Left colon (tissue), 2 donors: Measurements from ENCODE around the gene TNFRSF18. TPM values are rescaled to one million over a fixed set of nuclear protein-coding genes. Genes with fewer than 3 reads are reported as not detected.
"Not testable (repeated sequence)": the region's sequence is repeated elsewhere in the genome, so short reads cannot be mapped to it uniquely, and the experiment has no call there.

Source experiments
- ATAC-seq: fragments of 200-7000 bp; cut with Tn5 transposase; one replicate; pipeline ENCODE4 v1.9.1; 2020; ENCODE audit warnings: mild to moderate bottlenecking, moderate library complexity
- DNase-seq, 2 donors: peaks; one replicate each; pipeline ENCODE4 v3.0.0-alpha.2; 2020
- intact Hi-C, 2 donors: fragments of 100-400 bp; cut with DNase I in 1 of 2; cut with micrococcal nuclease in 1 of 2; formaldehyde crosslinking; loops; one replicate each; pipeline versions ENCODE4 v1.11.2 to v1.14.0; 2022; cut with DNase I, micrococcal nuclease
- total RNA-seq, 2 donors: library from RNA; stranded (reverse); fragmentation: NEBNext Ultra II Directional; extraction: Animal tissue kit (Norgen Biotek cat#: 25700); gene quantifications; one replicate each; pipeline ENCODE4 v1.2.1, GENCODE V29; 2021
- donor health status: DM: no; HTN: no; CAD: no.
- donor health status: DM: yes; HTN: yes; CAD: no.

Gene TNFRSF18
- total RNA-seq, 2 donors from 2014 or later: 0.64 to 3.7 TPM

GRCh38 chr1:1185101-1185765, 21.2 kb downstream of the TNFRSF18 start:
- DNase-seq: no peak

GRCh38 chr1:1183833-1184775, 22.3 kb downstream of the TNFRSF18 start:
- ATAC-seq (no peak), DNase-seq (no peak)
- intact Hi-C loops: no loop called here

More at GRCh38 chr1:1185101-1185765, 21.2 kb downstream of the TNFRSF18 start:
- intact Hi-C loops: no loop called here
- no peak for ATAC-seq

GRCh38 chr1:1183221-1183747, 23.1 kb downstream of the TNFRSF18 start:
- intact Hi-C loops: no loop called here
- DNase-seq: no peak
- no peak for ATAC-seq

GRCh38 chr1:1182491-1183220, 23.7 kb downstream of the TNFRSF18 start:
- peak; percentile 3 to 24 for DNase-seq
- intact Hi-C loops: no loop called here
- no peak for ATAC-seq

GRCh38 chr1:1181938-1182410, 24.4 kb downstream of the TNFRSF18 start:
- DNase-seq (no peak), ATAC-seq (no peak)
- intact Hi-C loops: no loop called here

- ATAC-seq (no peak), DNase-seq (peak in 1 of 2 donors; percentile 17)
Observed at GRCh38 chr1:1181129-1181937, 25.1 kb downstream of the TNFRSF18 start.

GRCh38 chr1:1179983-1180861, 26.2 kb downstream of the TNFRSF18 start:
- DNase-seq: no peak
- no peak for ATAC-seq
- intact Hi-C loops: no loop called here

More at GRCh38 chr1:1181129-1181937, 25.1 kb downstream of the TNFRSF18 start:
- intact Hi-C loops: no loop called here

- DNase-seq: no peak
- intact Hi-C loops: no loop called here
- no peak for ATAC-seq
Observed at GRCh38 chr1:1179346-1179982, 26.9 kb downstream of the TNFRSF18 start.

- ATAC-seq: no peak
- intact Hi-C loops: no loop called here
- peak in 1 of 2 donors; percentile 2 for DNase-seq
Observed at GRCh38 chr1:1178794-1179331, 27.5 kb downstream of the TNFRSF18 start.

GRCh38 chr1:1177452-1178206, 28.8 kb downstream of the TNFRSF18 start:
- DNase-seq (no peak), ATAC-seq (no peak)
- intact Hi-C loops: no loop called here

- no peak for DNase-seq
- intact Hi-C loops: no loop called here
- no peak for ATAC-seq
Observed at GRCh38 chr1:1176931-1177330, 29.5 kb downstream of the TNFRSF18 start.

GRCh38 chr1:1176063-1176761, 30.2 kb downstream of the TNFRSF18 start:
- intact Hi-C loops, ATAC-seq: not testable (repeated sequence)
- DNase-seq: peak in 1 of 2 donors; percentile 4

- intact Hi-C loops: no loop called here
- peak in 1 of 2 donors; percentile 3 for DNase-seq
- no peak for ATAC-seq
Observed at GRCh38 chr1:1175221-1176062, 30.9 kb downstream of the TNFRSF18 start.

- ATAC-seq (no peak), DNase-seq (peak in 1 of 2 donors; percentile 49)
- intact Hi-C loops: no loop called here
Observed at GRCh38 chr1:1173793-1174415, 32.5 kb downstream of the TNFRSF18 start, which contains the start of gene TTLL10. TTLL10 (plus strand) TSS chr1:1173880; CDS start chr1:1179216, 5,336 bp downstream.
